Keratinocyte (primary cell): ENCODE results near the gene ZNF345. TPM values are rescaled to one million over a fixed set of nuclear protein-coding genes. Genes with fewer than 3 reads are reported as not detected.

Experiments
- DNase-seq: peaks from one replicate; pipeline ENCODE4 v3.0.0-alpha.2; 2011; ENCODE audit warnings: low read depth, missing footprints, low spot score
- FAIRE-seq: peaks from 2 replicates; lab custom pipeline; 2011; peaks lifted over from hg19 to GRCh38; lab: Jason Lieb, UNC
- H2AFZ ChIP-seq: 2 replicates; pipeline ENCODE4 v1.6.0; 2012; ENCODE audit warnings: low read length, control low read depth, inconsistent platforms; ENCODE audit not compliant: control insufficient read depth
- H3K27ac ChIP-seq: 2 replicates; pipeline ENCODE4 v1.5.1; 2011; ENCODE audit warnings: low read length; ENCODE audit not compliant: control insufficient read depth, insufficient read depth
- H3K27me3 ChIP-seq: 3 replicates; pipeline ENCODE4 v1.6.0; 2011; ENCODE audit warnings: low read length; ENCODE audit not compliant: control insufficient read depth, insufficient read depth; ENCODE audit errors: extremely low read depth
- H3K36me3 ChIP-seq, 2 experiments: 2 replicates in 1 of 2; 3 replicates in 1 of 2; pipeline ENCODE4 v1.5.1; 2011; ENCODE audit warnings: low read length in 2 of 2, mild to moderate bottlenecking in 1 of 2; ENCODE audit not compliant: control insufficient read depth in 2 of 2, insufficient read depth in 2 of 2; ENCODE audit errors: extremely low read depth in 1 of 2
- H3K4me1 ChIP-seq: 3 replicates; pipeline ENCODE4 v1.5.1; 2011; ENCODE audit warnings: low read length; ENCODE audit not compliant: control insufficient read depth, insufficient read depth; ENCODE audit errors: extremely low read depth
- H3K4me2 ChIP-seq: 3 replicates; pipeline ENCODE4 v1.6.0; 2011; ENCODE audit warnings: low read depth, low read length; ENCODE audit not compliant: control insufficient read depth, insufficient read depth; ENCODE audit errors: extremely low read depth
- H3K4me3 ChIP-seq, 3 experiments: fragments of 200-600 bp in 1 of 3; sonication (generic) in 1 of 3; 2 replicates in 2 of 3; 3 replicates in 1 of 3; pipeline ENCODE4 v1.5.1; 2011 to 2016; ENCODE audit warnings: low read length in 3 of 3, mild to moderate bottlenecking in 3 of 3, control low read depth in 2 of 3, inconsistent platforms in 1 of 3, low read depth in 1 of 3, mixed read lengths in 1 of 3, mixed run types in 1 of 3, moderate library complexity in 1 of 3; ENCODE audit not compliant: control insufficient read depth in 2 of 3, insufficient read depth in 2 of 3; ENCODE audit errors: extremely low read depth in 1 of 3
- H3K79me2 ChIP-seq: 2 replicates; pipeline ENCODE4 v1.6.0; 2012; ENCODE audit warnings: low read length; ENCODE audit not compliant: control insufficient read depth, insufficient read depth
- H3K9ac ChIP-seq: 3 replicates; pipeline ENCODE4 v1.6.0; 2011; ENCODE audit warnings: low read length; ENCODE audit not compliant: control insufficient read depth, insufficient read depth; ENCODE audit errors: extremely low read depth
- H3K9me1 ChIP-seq: 3 replicates; pipeline ENCODE4 v1.6.0; 2011; ENCODE audit warnings: low read length; ENCODE audit not compliant: control insufficient read depth, insufficient read depth; ENCODE audit errors: extremely low read depth
- H3K9me3 ChIP-seq: 2 replicates; pipeline ENCODE4 v1.5.1; 2012; ENCODE audit warnings: low read depth, low read length; ENCODE audit not compliant: control insufficient read depth
- H4K20me1 ChIP-seq: 3 replicates; pipeline ENCODE4 v1.6.0; 2011; ENCODE audit warnings: low read length; ENCODE audit not compliant: control insufficient read depth, insufficient read depth; ENCODE audit errors: extremely low read depth
- EZH2 ChIP-seq: IDR thresholded peaks from one replicate; pipeline ENCODE4 v1.6.1; 2012; ENCODE audit warnings: inconsistent platforms, mild to moderate bottlenecking, low read length, moderate library complexity
- dilution Hi-C: fragments of 300-500 bp; cut with MboI; formaldehyde crosslinking; loops from one replicate; pipeline ENCODE4 v1.7.0; 2020; ENCODE audit warnings: low sequenced_read_pairs; ENCODE audit not compliant: extremely low pct_ligation_motif_present
- polyA plus RNA-seq, 5 experiments: library from polyadenylated mRNA; depleted of rRNA in 3 of 5; stranded (reverse) in 3 of 5; stranded (forward) in 1 of 5; unstranded in 1 of 5; fragments of >200 nt; gene quantifications; 1 replicate in 1 of 5; 2 replicates in 3 of 5; 3 replicates in 1 of 5; pipeline versions ENCODE4 v1.2.1 to v1.2.3, GENCODE V29; 2011 to 2012; ENCODE audit warnings: missing spikeins in 2 of 5, low read depth in 1 of 5, low replicate concordance in 1 of 5
- TF ChIP-seq, protein P1 (sequence below), 3 experiments: IDR thresholded peaks in 1 of 3; conservative IDR thresholded peaks in 1 of 3; optimal IDR thresholded peaks in 1 of 3; 2 replicates in 2 of 3; 3 replicates in 1 of 3; pipeline versions ENCODE3 to v1.5.1; 2011; ENCODE audit warnings: low read length in 3 of 3, mild to moderate bottlenecking in 3 of 3, moderate library complexity in 2 of 3, control low read depth in 1 of 3, inconsistent platforms in 1 of 3; ENCODE audit not compliant: insufficient read depth in 2 of 3; ENCODE audit errors: extremely low read depth in 1 of 3

The ZNF345 gene
- polyA plus RNA-seq, 1 donor (not counting 4 experiments of a cell fraction or from before 2014, with no cell fraction given): 1.9 TPM

DNA sequence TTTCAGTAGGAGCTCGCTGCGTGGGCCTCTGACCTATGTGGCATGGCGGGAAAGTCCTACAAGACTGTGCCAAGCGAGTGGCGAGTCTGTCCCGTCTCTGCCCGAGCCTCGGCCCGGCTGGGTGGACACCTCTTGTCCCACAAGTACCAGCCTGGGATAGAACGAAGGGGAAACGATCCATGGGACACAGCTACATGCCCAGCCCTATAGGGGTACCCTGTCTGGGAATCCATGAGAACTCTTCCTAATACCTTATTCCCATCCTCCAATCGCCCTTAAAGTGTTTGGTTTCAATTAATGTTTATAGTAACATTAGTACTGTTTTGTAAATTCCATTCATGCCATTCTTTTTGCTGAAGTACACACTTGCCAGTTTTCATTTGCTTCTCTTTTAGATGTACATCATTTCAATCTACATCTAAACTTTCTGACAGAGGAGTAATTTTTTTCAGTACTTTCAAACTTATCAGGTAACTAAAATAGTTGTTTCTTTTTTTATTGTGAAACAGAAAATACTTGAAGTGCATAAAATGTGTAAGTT lies 11.8 kb upstream of the ZNF345 start:
- H3K9me3 ChIP-seq: peaks cover 3% of the 10 kb centered on the region
- peak overlapping the region; percentile 78 for H3K27ac ChIP-seq
- peaks cover 15% of the 10 kb centered on the region for H3K4me1 ChIP-seq
- TF ChIP-seq, protein P1, sequence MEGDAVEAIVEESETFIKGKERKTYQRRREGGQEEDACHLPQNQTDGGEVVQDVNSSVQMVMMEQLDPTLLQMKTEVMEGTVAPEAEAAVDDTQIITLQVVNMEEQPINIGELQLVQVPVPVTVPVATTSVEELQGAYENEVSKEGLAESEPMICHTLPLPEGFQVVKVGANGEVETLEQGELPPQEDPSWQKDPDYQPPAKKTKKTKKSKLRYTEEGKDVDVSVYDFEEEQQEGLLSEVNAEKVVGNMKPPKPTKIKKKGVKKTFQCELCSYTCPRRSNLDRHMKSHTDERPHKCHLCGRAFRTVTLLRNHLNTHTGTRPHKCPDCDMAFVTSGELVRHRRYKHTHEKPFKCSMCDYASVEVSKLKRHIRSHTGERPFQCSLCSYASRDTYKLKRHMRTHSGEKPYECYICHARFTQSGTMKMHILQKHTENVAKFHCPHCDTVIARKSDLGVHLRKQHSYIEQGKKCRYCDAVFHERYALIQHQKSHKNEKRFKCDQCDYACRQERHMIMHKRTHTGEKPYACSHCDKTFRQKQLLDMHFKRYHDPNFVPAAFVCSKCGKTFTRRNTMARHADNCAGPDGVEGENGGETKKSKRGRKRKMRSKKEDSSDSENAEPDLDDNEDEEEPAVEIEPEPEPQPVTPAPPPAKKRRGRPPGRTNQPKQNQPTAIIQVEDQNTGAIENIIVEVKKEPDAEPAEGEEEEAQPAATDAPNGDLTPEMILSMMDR (optimal IDR thresholded peaks at IDR 0.05 in 1 of 3, IDR thresholded peaks at IDR 0.05 in 1 of 3, conservative IDR thresholded peaks at IDR 0.05 in 1 of 3; ENCODE audit: extremely low read depth in 1 of 3, insufficient read depth in 2 of 3, low read length in 3 of 3): no peak
- TF ChIP-seq EZH2: no peak
- H3K9ac ChIP-seq: peak overlapping the region; percentile 85
- no peaks in the 10 kb centered on the region for H3K9me1 ChIP-seq
- FAIRE-seq (no peak), DNase-seq (no peak)
- dilution Hi-C loops: no loop called here
- H2AFZ ChIP-seq: peak overlapping the region; percentile 96
- peak overlapping the region; percentile 96 for H3K4me2 ChIP-seq
- H3K4me3 ChIP-seq: peak overlapping the region; percentile 59 to 89 (median 88)
- H4K20me1 ChIP-seq: no peaks in the 10 kb centered on the region
- no peaks in the 10 kb centered on the region for H3K27me3 ChIP-seq
- peaks cover 56% of the 10 kb centered on the region for H3K79me2 ChIP-seq
- peaks cover 6 to 7% of the 10 kb centered on the region in 2 experiments for H3K36me3 ChIP-seq

DNA sequence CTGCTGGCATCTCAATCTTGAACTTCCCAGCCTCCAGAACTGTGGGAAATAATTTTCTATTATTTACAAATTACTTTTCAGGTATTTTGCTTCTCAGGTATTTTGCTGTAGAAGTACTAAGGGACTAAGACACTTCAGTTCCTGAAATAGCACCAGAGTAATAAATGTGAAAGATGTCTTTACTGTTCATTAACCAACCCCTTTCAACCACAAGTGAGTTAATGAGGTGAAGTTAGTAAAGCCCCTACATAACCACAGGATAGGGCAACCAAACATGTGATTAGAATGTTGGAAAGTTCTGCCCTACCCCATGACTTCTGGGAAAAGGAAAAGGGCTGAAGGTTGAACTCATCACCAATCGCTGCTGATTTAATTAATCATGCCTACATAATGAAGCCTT lies 2.7 kb upstream of the ZNF345 start:
- no peaks in the 10 kb centered on the region for H3K27me3 ChIP-seq
- dilution Hi-C loops: no loop called here
- peaks cover 5% of the 10 kb centered on the region for H3K9me3 ChIP-seq
- H3K4me1 ChIP-seq: peaks cover 6% of the 10 kb centered on the region
- H3K36me3 ChIP-seq: peaks cover 4 to 12% of the 10 kb centered on the region in 2 experiments
- DNase-seq (no peak), FAIRE-seq (no peak)
- H3K4me3 ChIP-seq: no peak overlapping the region
- H3K9ac ChIP-seq: no peak overlapping the region
- no peaks in the 10 kb centered on the region for H3K9me1 ChIP-seq
- H3K4me2 ChIP-seq: no peak overlapping the region
- no peak overlapping the region for H2AFZ ChIP-seq
- TF ChIP-seq, protein P1 (optimal IDR thresholded peaks at IDR 0.05 in 1 of 3, IDR thresholded peaks at IDR 0.05 in 1 of 3, conservative IDR thresholded peaks at IDR 0.05 in 1 of 3; ENCODE audit: extremely low read depth in 1 of 3, insufficient read depth in 2 of 3, low read length in 3 of 3): no peak
- no peak for TF ChIP-seq EZH2
- peaks cover 44% of the 10 kb centered on the region for H3K79me2 ChIP-seq
- H3K27ac ChIP-seq: no peak overlapping the region
- no peaks in the 10 kb centered on the region for H4K20me1 ChIP-seq
